Measurements from ENCODE around the gene MALRD1.

GRCh38 chr10:19169684-19170083 lies 121.1 kb downstream of the MALRD1 start:
- TF ChIP-seq CTCF (IDR thresholded peaks at IDR 0.05) (no peak), POLR2A (IDR thresholded peaks at IDR 0.05) (no peak)
